Lower leg skin (tissue), 3 donors: Measurements from ENCODE around the gene POU2AF2.

ENCODE experiments used
- POLR2A ChIP-seq, 2 donors: fragments of 450-650 bp; IDR thresholded peaks; one replicate each; pipeline ENCODE4 v1.6.1; 2016 to 2017; ENCODE audit warnings: antibody characterized with exemption in 2 of 2, mild to moderate bottlenecking in 1 of 2, moderate library complexity in 1 of 2
- TF ChIP-seq, protein P1 (sequence below), 3 donors: fragments of 450-650 bp; IDR thresholded peaks; one replicate each; pipeline ENCODE4 v1.5.1; 2016; ENCODE audit warnings: antibody characterized with exemption in 3 of 3, mild to moderate bottlenecking in 3 of 3, moderate library complexity in 2 of 3

DNA sequence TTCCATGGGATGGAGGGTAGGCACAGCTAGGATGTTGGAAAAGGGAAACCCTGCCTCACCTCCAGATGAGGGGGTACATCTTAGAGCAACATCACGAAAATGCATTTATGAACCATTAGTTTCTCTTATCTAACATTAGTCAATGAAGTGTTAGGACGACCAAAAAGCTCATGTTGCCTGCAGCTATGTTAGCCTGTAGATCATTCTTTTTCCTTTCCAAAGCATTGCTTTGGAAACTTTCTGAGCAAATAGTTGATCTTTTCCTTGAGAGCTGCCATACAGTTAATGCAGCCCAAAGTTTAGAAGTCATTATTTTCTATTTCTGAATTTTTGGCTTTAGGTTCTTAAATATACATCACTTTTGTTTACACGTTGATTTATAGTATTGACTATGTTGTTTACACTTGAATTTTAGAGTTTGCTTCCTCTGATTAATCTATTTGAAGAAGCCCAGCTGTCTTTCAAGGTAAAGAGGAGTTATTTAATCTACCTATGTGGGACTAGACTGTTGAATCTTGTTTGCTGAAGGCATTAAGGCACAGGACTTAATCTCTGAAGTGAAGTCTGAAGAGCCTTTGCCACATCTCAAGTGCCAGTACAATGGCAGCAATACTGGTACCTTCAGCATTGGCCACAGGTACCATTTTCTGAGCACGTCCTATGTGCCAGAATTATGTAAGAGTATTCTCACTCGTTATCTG lies 63.8 kb downstream of the POU2AF2 start:
- TF ChIP-seq, protein P1, sequence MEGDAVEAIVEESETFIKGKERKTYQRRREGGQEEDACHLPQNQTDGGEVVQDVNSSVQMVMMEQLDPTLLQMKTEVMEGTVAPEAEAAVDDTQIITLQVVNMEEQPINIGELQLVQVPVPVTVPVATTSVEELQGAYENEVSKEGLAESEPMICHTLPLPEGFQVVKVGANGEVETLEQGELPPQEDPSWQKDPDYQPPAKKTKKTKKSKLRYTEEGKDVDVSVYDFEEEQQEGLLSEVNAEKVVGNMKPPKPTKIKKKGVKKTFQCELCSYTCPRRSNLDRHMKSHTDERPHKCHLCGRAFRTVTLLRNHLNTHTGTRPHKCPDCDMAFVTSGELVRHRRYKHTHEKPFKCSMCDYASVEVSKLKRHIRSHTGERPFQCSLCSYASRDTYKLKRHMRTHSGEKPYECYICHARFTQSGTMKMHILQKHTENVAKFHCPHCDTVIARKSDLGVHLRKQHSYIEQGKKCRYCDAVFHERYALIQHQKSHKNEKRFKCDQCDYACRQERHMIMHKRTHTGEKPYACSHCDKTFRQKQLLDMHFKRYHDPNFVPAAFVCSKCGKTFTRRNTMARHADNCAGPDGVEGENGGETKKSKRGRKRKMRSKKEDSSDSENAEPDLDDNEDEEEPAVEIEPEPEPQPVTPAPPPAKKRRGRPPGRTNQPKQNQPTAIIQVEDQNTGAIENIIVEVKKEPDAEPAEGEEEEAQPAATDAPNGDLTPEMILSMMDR (IDR thresholded peaks at IDR 0.05) = no peak
- no peak for TF ChIP-seq POLR2A (IDR thresholded peaks at IDR 0.05)
